ENCODE results near the gene RAB5IF. TPM values are rescaled to one million over a fixed set of nuclear protein-coding genes. Genes with fewer than 3 reads are reported as not detected.

RAB5IF gene
- total RNA-seq, 2 experiments from 2014 or later: 155 to 157 TPM

GRCh38 chr20:36644706-36645095, 39.1 kb downstream of the RAB5IF start:
- POLR2A ChIA-PET: interaction anchor here (0.6 to 3.9 kb wide), 7 partner anchors 16 to 91 kb away, joined by 4 to 34 read pairs (median 5); partner anchors contain the start of genes RAB5IF and TGIF2
- CTCF ChIA-PET: interaction anchor here (0.6 to 2.9 kb wide), 5 partner anchors 15 to 396 kb away, joined by 3 to 16 read pairs (median 3); partner anchors contain the start of gene RAB5IF

GRCh38 chr20:36645353-36645752, 39.8 kb downstream of the RAB5IF start:
- ChIA-PET POLR2A (interaction anchor here (1.3 to 3.9 kb wide), 7 partner anchors 16 to 450 kb away, joined by 3 to 34 read pairs (median 8); partner anchors contain the start of genes RAB5IF and TGIF2), CTCF (interaction anchor here (0.7 to 2.9 kb wide), 3 partner anchors 15 to 129 kb away, joined by 4 to 16 read pairs (median 5); partner anchors contain the start of gene RAB5IF)

DNA sequence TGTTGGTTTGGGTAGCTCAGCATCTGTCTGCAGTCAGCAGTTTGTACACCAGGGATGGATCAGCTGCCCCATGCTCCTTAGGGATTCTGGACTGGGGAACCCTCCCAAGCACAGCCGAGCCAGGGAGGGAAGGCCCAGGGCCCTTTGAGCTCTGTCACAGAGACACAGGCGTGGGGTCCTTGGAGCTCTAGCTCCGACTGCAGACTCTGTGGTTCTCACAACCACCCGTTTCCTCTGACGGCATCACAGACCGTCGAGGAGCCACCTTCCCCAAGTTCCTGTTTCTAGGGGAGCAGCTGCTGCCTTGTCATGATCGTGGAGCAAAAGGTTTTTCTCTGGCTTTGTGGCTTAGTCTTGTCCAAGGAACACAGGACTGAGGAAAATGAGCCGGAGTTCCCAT, 40.4 kb downstream of the RAB5IF start, which contains the start of gene SLA2:
SLA2 (minus strand) TSS at position 199 of the 400 bp plus-strand sequence. CDS start 4,861 bp downstream, outside the sequence.
- ChIA-PET POLR2A (interaction anchor here (0.5 to 3.9 kb wide), 10 partner anchors 17 to 661 kb away, joined by 3 to 34 read pairs (median 6); partner anchors contain the start of genes RAB5IF and TGIF2), CTCF (interaction anchor here (0.7 to 2.9 kb wide), 4 partner anchors 16 to 128 kb away, joined by 3 to 16 read pairs (median 4); partner anchors contain the start of gene RAB5IF)

GRCh38 chr20:36646678-36647077, 41.1 kb downstream of the RAB5IF start:
- CTCF ChIA-PET: interaction anchor here (0.8 to 2.9 kb wide), 3 partner anchors 17 to 86 kb away, joined by 3 to 16 read pairs (median 5); partner anchors contain the start of gene RAB5IF
- POLR2A ChIA-PET: interaction anchor here (0.6 to 3.9 kb wide), 8 partner anchors 18 to 693 kb away, joined by 5 to 34 read pairs (median 10); partner anchors contain the start of genes RAB5IF and TGIF2

DNA sequence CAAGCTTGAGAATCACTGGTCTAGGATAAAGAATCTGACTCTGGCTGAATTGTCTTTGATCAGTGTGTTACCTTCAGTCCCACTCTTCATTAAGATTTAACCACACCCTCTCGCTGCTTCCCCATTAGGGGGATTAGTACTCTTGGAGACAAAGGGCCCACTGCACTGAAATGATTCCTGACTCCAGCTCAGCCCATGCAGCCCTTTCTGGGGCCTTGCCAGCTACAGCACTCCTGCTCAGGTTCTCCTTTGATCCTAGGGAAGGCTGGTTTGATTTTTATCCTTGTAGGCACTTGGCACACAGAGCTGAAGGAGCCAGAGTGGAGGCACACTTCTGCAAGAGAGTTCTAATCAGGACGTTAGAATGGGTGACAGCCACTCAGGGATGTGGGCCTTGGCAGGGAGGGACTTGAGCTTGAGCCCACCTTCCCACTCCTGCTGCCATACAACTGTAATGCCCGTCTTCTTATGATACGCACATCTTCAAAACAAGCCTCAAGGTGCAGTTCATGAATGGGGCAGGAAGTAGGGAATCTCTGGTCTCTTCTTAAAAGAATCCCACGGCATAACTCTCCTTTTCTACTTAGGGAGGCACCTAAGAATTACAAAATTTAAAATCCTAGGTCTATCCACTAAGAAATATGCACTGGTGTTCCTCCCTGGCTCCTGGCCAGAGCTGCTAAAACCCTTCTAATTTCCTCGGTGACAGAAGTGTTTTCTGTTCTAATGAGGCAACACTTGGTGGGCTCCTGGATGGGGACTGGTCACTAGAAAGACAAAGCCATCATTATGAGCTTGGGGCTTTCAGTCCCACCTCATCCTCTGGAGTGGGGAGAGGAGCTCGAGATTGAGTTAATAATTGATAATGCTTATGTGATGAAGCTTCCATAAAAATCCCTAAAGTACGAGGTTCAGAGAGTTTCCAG, 41.9 kb downstream of the RAB5IF start:
- ChIA-PET POLR2A (interaction anchor here (0.7 kb wide), 1 partner anchor 694 kb away, joined by 12 read pairs; no protein-coding TSS in a partner anchor), CTCF (no interaction called here)

GRCh38 chr20:36653456-36653855, 47.9 kb downstream of the RAB5IF start:
- CTCF ChIA-PET: no interaction called here
- POLR2A ChIA-PET: no interaction called here

- ChIA-PET CTCF (interaction anchor here (0.8 kb wide), 1 partner anchor 27 kb away, joined by 3 read pairs; no protein-coding TSS in a partner anchor), POLR2A (interaction anchor here (0.6 kb wide), 1 partner anchor 14 kb away, joined by 6 read pairs; no protein-coding TSS in a partner anchor)
These were observed 48.9 kb downstream of the RAB5IF start for GRCh38 chr20:36654506-36654905.

DNA sequence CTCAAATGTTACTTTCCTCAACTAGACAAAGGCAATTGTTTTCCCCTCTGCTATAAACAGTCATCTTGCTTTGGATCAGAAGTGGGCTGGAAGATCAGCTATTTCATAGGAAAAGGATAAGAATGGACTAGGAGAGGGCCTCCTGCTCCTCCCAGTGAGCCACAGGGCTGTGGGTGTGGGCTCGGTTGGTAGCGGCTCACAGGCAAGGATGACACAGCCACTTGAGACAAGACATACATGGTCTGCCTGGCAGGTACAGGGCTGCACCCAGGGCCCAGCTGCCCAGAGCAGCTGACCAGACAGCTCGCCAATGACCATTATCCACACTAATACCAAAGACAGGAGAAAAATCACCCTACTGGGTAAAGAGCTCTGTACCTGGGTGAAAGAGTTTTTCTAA, 49.4 kb downstream of the RAB5IF start:
- CTCF ChIA-PET: interaction anchor here (0.8 kb wide), 1 partner anchor 27 kb away, joined by 3 read pairs; no protein-coding TSS in a partner anchor
- POLR2A ChIA-PET: interaction anchor here (0.6 kb wide), 1 partner anchor 14 kb away, joined by 6 read pairs; no protein-coding TSS in a partner anchor

DNA sequence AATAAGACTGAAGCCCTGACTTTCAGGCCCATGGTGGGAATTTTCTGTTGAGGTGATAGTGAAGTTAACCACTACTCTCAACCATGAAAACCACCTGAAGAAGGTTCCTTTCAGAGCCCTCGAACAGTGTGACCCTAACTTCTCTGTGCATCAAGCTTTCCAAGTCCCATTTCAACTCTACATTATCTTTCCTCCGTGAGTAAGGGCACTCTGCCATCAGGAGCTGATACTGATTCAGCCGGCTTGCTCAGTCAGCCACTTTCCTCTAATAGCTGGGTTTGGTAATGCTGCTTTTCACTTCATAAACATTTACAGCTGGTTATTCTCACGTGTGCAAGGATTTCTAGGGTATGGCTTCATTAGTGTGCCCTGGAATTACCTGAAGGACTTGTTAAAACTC, 51.2 kb downstream of the RAB5IF start:
- POLR2A ChIA-PET: no interaction called here
- CTCF ChIA-PET: interaction anchor here (0.6 to 2.0 kb wide), 2 partner anchors 63 to 152 kb away, joined by 3 to 5 read pairs; no protein-coding TSS in a partner anchor

DNA sequence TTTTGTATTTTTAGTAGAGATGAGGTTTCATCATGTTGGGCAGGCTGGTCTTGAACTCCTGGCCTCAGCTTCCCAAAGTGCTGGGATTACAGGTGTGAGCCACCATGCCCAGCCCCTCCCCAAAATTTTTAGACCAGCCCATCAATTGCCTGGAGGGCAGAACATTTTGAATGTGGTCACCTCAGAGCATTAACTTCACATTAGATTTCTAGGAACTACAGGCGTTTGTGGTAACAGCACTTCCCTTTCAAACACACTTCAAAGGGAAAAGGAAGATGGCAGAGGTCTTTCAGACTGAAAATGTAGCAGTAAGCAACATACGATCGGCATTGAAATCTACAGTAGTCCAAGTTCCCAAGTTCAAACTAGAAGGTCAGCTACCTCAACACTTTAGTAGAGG, 52.7 kb downstream of the RAB5IF start:
- CTCF ChIA-PET: no interaction called here
- POLR2A ChIA-PET: no interaction called here

Other genes with a start within 250 kb of the RAB5IF start
- under 1 TPM; 0.17 to 0.19 TPM for gene MYL9, start 64.3 kb upstream of the RAB5IF start, total RNA-seq
- gene TGIF2, start 32.2 kb upstream of the RAB5IF start, total RNA-seq: 10 to 100 TPM; 52.5 to 53.1 TPM
- 10 to 100 TPM; 62.9 to 64.5 TPM for gene SLA2, start 40.4 kb downstream of the RAB5IF start, total RNA-seq
- gene NDRG3, start 140.3 kb downstream of the RAB5IF start, total RNA-seq: 10 to 100 TPM; 17.4 to 18.3 TPM
- gene DSN1, start 168.0 kb downstream of the RAB5IF start, total RNA-seq: 10 to 100 TPM; 22.3 to 25.9 TPM

All from activated CD8-positive, alpha-beta memory T cell treated with anti-CD3 and anti-CD28 coated beads for 36 hours (primary cell).